GM19397 (cell line): Measurements from ENCODE around the gene CDHR5.
"Not testable (repeated sequence)": the region's sequence is repeated elsewhere in the genome, so short reads cannot be mapped to it uniquely, and the experiment has no call there.

Experiments used
- ATAC-seq: cut with Tn5 transposase; IDR thresholded peaks from one replicate; pipeline ENCODE4 v1.9.1; 2021; ENCODE audit warnings: mild to moderate bottlenecking, moderate library complexity; ENCODE audit not compliant: unreplicated experiment

CDHR5 gene, protein sequence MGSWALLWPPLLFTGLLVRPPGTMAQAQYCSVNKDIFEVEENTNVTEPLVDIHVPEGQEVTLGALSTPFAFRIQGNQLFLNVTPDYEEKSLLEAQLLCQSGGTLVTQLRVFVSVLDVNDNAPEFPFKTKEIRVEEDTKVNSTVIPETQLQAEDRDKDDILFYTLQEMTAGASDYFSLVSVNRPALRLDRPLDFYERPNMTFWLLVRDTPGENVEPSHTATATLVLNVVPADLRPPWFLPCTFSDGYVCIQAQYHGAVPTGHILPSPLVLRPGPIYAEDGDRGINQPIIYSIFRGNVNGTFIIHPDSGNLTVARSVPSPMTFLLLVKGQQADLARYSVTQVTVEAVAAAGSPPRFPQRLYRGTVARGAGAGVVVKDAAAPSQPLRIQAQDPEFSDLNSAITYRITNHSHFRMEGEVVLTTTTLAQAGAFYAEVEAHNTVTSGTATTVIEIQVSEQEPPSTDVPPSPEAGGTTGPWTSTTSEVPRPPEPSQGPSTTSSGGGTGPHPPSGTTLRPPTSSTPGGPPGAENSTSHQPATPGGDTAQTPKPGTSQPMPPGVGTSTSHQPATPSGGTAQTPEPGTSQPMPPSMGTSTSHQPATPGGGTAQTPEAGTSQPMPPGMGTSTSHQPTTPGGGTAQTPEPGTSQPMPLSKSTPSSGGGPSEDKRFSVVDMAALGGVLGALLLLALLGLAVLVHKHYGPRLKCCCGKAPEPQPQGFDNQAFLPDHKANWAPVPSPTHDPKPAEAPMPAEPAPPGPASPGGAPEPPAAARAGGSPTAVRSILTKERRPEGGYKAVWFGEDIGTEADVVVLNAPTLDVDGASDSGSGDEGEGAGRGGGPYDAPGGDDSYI

DNA sequence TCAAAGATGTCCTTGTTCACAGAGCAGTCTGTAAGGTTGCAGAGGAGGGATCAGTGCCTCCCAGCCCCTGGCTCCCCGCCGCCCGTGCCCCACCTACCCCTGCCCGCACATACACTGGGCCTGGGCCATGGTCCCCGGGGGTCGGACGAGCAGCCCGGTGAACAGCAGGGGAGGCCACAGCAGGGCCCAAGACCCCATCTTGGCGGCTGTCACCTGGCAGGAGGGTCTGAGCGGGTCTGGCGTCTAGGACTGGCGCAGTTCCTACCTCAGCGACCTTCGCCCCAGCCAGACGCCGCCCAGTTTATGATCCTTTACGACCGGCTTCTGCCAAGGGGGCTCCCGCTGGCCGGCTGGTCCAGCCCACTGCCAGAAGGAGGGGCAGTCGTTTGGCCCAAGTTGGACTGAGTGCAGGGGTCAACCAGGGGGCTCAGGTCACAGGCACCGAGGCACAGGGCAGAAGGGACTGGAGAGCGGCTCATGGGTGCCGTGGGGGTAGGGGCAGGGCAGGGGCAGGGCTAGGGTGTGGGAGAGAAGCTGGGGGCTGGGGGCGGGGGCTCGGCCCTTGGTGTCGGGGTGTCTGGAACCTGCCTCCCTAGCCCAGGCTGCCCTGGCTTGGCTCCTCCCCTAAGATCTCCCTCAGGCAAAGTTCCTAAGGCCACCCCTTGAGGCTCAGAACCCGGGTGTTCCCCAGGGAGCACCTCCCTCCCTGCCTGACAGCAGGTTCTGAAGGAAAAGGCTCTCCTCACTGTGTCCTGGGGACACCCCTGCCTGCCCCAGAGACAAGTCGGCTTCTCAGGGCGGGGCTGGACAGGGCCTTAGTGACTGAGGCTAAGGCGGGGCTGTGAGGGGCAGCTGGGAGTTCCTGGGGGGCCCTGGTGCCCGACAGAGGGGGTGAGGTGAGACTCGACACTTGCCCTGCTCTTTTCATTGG, at the start of gene CDHR5:
Gene CDHR5, minus strand, starts transcription at position 251 of the 931 bp plus-strand sequence. Its CDS starts 53 bp downstream, at position 198.
- ATAC-seq = no peak

DNA sequence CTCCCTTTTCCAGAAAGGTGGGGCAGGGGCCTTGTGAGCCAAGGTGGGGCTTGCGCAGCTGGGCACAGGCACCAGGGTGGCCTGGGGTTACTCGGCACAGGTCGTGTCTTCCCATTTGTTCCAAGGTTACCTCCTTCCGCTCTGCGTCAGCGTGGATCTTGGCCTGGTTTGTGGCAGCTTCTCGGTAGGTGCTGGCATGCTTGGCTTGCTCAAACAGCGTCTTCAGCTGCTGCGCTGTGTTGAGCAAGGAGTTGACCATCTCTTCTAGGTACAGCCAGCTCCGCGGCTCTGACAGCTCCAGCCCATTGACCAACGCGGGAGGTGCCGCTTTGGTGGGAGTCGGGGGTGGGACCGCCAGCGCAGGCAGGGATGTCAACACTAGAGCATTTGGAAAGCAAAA, 49.7 kb upstream of the CDHR5 start:
- no peak for ATAC-seq

DNA sequence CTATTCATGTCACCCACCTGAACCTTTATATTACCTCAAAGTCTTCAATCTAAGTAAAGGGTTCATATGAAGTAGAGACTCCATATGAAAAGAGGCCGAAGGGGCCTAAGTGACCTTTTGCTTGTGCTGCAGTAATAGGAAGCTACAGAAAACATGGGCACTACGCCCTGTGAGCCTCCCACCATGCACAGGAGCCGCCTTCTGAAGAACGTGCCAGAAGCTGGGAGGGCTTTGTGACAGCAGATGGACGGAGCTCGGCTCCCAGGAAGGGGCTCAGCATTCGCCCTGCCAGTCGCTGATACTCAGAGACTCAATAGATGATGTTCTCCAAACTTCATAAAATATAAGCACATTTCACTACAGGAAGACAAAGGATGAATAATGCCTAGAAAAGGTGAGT, 49.1 kb upstream of the CDHR5 start:
- no peak for ATAC-seq

DNA sequence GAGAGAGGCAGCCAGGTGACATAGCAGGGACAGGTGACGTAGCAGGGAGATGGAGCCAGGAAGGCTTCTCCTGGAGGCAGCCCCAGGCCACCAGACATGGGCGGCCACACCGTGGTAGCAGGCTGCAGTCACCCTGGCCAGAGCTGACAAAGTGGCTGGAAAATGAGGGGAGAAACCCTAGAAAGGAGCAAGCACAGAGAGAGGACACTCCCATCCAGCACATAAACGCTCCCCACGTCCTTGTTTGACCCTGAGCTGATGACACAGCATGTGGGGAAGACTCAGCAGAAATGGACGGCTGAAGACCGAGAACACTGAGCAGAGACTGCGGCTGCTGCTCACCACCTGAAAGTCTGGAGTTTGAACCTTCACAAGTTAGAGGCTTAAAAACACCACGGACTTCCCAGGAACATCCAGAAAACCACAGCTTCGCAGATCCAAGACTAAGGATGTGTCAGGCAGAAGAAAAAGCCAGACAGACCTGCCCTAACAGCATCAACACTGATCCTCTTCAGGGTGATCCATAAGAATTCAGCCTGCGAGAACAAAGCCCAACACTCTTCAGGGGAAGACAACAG, 41.0 kb upstream of the CDHR5 start:
- no peak for ATAC-seq

DNA sequence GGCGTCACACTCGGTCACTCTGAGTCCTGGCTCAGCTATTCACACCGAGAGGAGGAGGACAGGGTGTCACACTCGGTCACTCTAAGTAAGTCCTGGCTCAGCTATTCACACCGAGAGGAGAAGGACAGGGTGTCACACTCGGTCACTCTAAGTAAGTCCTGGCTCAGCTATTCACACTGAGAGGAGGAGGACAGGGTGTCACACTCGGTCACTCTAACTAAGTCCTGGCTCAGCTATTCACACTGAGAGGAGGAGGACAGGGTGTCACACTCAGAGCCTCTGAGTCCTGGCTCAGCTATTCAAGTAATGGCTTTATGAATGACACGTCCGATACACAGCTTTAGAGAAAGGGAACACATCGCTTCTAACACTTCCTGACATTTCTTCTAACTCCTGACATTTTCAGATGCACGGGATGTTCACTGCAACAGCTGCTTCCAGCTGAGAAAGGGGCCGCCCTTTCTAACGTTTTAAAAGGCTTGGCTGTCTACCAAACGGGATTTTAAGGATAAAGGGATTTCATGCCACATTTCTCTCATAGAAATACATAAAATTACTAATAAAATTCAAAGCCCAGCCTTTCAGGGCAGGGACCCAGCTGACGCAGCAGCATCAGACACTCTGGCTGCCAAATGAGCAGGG, 40.4 kb upstream of the CDHR5 start:
- no peak for ATAC-seq

DNA sequence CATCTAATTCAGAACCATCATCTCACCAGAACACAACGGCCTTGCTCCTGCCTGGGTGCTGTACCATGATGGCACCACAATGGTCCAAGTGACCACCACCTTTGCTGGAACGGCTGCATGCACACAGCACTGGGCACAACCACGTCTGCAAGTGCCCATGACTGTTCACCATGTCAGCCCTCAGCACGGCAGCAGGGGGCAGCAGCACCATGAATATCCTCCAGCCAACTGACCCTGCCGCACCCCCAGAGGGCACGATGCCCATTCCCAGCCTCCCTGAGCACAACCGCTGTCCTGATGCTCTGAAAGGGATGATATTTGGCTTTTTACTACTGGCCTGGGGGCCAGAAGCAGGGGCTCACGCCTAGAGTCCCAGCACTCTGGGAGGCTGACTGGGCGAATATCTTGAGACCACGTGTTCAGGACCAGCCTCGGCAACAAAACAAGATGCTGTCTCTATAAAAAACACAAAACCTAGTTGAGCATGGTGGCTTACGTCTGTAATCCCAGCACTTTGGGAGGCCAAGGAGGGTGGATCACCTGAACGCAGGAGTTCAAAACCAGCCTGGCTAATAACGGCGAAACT, 38.0 kb upstream of the CDHR5 start:
- ATAC-seq = no peak

DNA sequence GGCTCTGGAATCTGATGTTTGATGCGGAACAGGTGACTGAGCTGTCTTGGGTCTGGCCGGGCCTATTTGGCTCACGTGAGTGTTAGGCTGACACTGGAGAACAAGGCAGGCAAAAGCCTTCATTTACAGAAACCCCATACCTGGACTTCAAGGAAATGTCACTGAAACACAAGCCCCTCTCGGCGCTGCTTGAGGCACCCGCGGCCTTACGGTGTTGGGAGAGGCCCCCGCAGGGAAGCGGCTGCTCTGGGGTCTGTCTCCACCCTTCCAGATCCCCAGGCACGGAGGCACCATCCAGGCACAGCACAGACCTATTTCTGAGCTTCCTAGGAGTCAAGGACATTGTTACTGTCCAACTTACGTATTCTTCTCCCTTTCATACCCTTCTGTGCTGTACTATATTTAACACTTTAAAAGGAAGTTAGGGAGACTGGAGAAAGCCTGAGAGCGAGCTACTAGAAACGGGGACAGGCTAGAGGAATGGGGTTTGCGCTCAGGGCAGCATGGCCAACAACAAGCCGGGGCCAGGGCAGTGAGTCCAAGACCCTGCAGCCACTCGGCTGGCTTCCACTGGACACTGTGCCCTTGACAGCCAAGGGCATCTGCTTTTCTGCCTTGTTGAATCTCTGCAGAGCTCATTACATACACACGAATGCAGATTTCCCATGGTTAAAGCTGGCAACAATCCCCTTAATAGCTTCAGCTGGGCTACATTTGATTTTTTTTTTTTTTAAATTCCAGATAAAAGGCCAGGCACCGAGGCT, 36.1 kb upstream of the CDHR5 start:
- no peak for ATAC-seq

DNA sequence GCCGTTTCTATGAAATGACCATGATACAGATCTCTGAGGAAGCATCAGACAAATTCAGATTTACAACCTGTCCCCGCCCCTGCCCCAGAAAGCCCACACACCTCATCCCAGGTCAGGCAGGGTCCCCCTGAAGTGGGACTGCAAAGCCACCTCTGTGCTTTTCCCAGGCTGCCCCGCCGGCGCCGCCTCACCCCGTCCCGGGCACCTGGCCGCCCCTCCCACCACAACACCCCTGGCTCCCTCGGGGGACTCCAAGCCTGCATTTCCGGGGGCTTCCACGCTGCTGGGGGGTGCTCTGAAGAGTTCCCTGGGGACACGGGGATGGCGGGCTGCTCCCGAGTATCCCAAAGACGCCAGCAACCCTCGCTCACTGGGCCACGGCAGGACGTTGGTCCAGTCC, 35.5 kb upstream of the CDHR5 start:
- ATAC-seq = no peak

DNA sequence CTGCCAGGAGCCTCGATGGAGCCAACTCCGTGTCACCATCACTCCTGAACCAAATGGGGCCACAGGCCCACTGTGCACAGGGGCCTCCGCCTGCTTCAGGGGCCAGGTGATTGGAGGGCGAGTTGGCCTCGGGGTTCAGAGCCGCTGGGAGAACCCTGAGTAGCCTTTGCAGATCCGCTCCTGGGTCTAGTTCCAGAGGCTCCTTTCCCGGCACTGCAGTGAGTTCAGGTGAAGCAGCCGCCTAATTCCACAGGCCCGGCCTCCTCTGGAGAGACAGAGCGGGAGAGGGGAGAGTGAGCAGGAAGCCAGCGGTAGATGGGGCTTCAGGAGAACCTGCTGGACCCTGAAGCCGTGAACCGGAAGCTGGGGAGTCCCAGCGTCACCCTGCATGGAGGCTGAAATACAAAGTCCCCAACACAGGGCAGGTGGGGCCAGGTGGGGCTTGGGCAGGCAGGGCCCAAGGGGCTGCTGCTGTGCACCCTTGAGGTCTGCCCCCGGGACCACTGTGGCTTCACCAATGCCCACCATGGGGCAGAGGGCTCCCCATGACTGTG, 34.9 kb upstream of the CDHR5 start:
- ATAC-seq = no peak

DNA sequence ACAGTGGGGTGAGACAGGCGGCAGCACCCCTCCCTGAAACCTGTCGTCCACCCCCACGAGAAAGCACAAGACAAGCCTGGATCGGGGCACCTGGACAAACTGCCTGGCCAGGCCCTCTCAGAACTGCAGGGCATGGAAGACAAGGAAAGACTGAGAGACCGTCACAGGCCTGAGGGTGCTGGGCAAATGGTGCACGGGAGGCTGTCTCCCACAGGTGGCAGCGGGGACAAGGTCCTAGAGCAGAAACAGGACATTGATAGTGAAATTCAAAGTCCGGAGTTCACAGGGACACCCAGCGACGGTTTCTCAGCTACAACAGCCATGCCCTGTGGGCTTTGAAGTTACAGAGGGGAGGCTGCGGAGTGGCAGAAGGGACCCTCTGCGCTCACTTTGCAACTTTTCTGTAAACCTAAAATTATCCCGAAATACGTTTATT, 33.0 kb upstream of the CDHR5 start:
- ATAC-seq = no peak

DNA sequence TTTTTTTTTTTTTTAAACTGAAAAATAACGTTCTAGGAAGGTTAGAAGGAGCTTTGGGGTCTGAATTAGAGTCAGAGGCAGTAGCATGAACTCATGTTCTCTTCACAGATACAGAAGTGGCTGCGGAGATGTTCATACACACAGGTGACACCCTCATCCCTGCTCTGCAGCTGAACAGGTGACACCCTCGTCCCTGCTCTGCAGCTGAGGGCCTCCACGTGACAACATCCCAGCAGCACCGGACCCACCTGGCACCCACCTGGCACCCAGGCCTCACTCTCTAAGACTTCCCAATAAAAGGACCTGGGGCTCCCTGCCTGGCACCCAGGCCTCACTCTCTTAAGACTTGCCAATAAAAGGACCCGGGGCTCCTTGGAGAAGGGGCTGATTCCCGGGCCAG, 32.1 kb upstream of the CDHR5 start:
- no peak for ATAC-seq

DNA sequence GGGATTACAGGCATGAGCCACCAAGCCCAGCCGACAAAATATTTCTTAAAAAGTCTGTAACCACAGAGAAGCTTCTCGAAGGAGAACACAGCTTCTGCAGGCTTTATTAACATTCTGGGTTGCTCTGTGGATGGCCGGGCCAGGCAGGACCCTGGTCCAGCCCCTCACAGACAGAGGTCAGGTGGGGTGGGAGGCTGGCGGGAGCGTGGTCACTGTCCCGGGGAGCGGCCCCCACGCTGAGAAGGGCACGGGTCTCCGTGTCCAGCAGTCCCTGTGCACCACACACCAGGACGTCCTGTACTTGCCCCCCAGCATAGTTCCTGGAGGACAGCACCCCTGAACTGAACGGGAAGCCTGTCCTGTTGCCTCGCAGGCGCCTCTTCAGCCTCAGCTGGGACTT, 31.7 kb upstream of the CDHR5 start:
- no peak for ATAC-seq

DNA sequence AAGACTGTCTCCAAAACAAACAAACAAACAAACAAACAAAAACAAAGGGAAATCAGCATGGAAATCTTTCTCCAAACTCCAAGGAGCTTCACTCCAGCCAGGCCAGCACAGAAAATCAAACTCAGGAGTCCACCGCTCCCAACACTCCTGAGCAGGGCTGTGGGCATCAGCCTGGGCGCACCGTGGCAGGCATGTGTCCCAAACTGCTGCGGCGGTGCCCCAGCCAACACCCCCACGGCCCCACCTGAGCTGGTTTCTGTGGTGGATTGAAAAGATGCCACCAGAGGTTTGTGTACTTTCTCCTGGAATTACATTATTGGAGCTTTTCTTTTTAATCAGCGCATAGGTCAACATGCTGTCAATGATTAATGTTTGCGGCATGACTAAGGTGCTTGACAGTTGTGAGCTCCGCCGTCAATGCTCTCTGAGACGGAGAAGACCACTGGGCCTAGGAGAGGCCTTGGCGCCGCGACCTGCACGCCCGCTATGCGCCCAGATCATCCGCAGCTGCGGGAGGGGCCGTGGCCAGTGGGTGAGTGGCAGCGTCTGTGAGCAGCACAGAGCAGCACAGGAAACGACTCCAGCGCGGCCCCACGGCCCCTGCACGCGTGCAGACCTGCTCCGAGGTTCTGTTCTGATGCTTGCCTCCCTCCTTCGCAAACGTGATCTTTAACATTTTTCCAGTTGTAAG, 30.4 kb upstream of the CDHR5 start:
- no peak for ATAC-seq

DNA sequence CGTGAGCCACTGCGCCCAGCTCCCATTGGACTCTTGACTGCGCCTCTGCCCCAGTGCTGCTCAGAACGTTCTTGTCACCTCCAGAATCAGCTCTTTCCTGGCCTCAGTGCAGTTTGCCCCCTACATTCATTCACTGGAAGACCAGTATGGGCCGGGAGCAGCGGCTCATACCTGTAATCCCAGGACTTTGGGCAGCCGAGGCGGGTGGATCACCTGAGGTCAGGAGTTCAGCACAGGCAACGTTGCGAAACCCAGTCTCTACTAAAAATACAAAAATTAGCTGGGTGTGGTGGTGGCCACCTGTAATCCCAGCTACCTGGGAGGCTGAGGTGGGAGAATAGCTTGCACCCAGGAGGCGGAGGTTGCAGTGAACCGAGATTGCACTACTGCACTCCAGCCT, 29.7 kb upstream of the CDHR5 start:
- not testable (repeated sequence) for ATAC-seq

DNA sequence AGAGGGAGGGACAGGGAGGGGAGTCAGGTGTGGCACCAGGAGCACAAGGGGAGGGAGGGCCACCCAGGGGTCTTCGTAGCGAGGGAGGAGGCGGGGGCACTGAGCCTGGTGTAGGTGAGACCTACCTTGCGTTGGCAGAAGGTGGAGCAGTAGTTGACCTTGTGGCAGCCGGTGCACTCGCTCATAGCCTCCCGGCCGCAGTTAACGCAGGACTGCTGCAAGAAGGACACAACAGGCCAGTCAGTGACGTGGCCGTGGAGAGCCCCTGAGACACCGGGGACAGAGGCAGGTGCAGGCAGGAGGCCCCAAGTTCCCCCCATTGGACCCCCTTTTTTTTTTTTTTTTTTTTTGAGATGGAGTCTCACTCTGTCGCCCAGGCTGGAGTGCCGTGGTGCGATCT, 29.1 kb upstream of the CDHR5 start:
- ATAC-seq = no peak

DNA sequence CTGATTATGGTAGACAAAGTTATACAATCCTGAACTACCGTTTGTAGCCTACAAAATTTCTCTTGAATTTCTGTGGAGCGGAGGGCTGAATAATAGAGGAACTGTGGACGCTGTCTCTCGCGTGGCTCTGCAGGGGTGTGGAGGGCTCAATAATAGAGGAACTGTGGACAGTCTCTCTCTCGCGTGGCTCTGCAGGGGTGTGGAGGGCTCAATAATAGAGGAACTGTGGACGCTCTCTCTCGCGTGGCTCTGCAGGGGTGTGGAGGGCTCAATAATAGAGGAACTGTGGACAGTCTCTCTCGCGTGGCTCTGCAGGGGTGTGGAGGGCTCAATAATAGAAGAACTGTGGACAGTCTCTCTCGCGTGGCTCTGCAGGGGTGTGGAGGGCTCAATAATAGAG, 28.4 kb upstream of the CDHR5 start:
- not testable (repeated sequence) for ATAC-seq

DNA sequence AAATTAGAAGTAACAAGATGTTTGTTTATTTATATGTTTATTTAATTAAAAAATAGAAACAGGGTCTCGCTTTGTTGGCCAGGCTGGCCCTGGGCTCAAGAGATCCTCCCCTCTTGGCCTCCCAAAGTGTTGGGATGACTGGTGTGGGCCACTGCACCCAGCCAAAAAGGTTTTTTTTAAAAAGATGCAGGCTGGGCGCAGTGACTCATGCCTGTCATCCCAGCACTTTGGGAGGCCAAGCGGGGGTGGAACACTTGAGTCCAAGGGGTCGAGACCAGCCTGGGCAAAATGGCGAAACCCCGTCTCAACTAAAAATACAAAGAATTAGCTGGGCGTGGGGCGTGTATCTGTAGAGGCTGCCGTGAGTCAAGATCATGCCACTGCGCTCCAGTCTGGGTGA, 25.7 kb upstream of the CDHR5 start:
- ATAC-seq = no peak

DNA sequence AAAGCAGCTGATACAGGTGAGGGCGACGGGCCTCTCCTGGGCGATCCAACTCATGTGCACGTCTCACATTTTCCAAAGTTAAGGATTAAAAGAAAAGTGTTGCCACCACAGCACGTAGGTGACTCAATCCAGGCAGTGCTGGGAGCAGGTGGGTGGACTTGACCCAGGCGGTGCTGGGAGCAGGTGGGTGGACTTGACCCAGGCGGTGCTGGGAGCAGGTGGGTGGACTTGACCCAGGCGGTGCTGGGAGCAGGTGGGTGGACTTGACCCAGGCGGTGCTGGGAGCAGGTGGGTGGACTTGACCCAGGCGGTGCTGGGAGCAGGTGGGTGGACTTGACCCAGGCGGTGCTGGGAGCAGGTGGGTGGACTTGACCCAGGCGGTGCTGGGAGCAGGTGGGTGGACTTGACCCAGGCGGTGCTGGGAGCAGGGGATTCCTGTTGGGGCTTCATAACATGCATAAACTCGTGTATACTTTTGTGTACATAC, 23.0 kb upstream of the CDHR5 start:
- not testable (repeated sequence) for ATAC-seq
